GM21390 (cell line): ENCODE measurements around the gene DYNC2H1.

Experiments used
- ATAC-seq: cut with Tn5 transposase; IDR thresholded peaks from one replicate; pipeline ENCODE4 v1.9.1; 2021; ENCODE audit not compliant: unreplicated experiment

Gene DYNC2H1

DNA sequence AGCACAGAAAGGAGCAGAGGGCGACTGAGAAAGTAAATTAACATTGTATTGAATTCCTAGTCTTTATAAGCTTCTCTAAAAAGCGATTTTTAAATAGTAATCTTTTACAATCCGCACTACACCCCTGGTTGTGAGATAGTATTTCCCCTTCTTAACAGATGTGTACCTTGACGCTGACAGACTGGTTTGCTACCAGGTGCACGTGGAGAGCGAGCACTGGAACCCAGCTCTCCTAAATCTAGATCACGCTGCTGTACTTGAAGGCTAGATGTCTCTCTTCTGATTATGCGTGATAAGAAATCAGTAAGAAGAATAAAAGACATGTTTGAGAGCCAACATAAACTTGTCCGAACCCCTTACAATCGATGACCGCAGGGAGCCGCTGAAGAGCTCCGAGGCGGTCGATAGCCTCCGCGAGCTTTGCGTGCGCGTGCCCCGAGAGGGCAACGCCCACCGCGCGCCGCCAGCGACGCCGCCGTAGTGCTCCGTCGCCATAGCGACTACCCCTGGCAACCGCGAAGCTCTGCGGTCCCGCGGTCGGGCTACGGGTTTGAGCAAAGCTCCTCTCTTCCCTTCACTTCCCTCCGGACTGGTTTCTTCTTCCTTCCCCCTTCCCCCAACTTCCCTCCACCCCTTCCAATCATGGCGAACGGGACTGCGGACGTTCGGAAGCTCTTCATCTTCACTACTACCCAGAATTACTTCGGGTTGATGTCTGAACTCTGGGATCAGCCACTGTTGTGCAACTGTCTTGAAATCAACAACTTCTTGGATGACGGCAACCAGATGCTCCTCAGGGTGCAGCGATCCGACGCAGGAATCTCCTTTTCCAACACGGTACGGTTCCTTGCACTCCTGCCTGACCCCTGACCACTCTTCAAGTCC is at the start of gene DYNC2H1:
Gene DYNC2H1, plus strand, starts transcription at position 494 of the 885 bp plus-strand sequence. Its CDS starts 149 bp downstream, at position 643.
- ATAC-seq: peak; percentile 100

- ATAC-seq: no peak
Measured at GRCh38 chr11:103061656-103062055, 47.6 kb upstream of the DYNC2H1 start.

DNA sequence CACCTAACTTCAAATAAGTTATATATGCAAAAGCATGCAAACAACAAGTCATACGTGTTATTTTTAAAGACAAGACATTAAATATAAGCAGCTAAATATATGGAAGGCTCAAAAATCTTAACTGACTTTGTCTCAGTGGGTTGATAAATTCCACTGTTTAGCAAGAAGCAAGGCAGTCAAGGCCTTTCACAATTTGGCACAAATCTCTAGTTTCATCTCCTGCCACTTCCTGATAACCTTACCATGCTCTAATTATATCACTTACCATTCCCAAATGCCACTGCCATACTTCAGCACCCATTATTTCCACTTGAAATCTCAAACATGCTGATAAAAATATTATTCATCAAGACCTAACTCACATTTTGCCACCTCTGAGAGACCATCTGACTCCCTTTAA is 42.1 kb upstream of the DYNC2H1 start:
- no peak for ATAC-seq

- no peak for ATAC-seq
Measured at GRCh38 chr11:103069367-103069766, 39.9 kb upstream of the DYNC2H1 start.

DNA sequence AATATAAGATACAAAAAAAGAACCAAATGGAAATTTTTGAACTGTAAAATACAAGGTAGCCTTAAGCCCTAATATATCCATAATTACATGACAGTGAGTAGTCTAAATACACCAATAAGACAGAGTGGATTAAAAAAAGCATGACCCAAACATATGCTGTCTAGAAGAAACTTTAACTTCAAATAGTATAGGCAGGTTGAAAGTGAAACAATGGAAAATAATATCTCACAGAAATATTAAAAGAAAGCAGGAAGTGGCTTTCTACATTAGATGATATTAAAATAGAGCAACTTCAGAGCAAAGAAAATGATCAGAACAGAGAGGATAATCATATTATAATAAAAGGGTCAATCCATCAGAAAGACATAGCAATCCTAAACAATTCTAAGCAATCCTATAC is 39.1 kb upstream of the DYNC2H1 start:
- ATAC-seq: no peak

- ATAC-seq: no peak
Measured at GRCh38 chr11:103071008-103071407, 38.2 kb upstream of the DYNC2H1 start.

- ATAC-seq: no peak
Measured at GRCh38 chr11:103076361-103076760, 32.9 kb upstream of the DYNC2H1 start.

DNA sequence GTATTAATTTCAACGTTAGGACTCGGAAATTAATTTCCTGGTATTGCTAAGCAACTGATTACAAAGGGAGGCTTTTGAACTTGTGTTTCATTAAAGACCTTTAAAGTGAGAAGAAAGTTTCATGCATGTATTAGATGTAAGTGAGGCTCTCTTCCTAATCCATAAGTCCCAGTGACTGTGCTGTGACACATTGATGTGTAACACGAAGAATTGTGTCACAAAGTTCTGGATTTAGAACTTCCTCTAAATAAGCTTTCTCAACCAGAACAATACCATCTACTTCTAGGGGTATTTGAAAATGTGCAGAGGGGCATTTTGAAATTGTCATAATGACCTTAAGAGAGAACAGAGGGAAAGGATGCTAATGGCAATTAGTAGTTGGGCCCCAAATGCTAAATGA is 31.7 kb upstream of the DYNC2H1 start:
- no peak for ATAC-seq

DNA sequence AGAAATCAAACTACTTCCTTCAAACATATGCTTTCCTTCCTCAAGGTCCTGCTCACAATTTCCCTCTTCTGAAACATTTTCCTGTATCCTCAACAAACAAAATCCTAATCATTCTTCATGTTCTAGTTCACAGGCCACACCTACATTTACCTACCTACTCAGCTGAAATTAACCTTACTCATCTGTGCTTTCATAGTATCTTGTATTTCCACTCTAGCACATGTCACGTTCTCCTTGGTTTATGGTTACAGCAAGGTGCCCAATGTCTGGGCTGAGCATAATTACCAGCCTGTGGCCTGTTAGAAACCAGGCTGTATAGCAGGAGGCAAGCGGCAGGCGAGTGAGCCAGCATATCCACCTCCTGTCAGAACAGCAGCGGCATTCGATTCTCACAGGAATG is 30.5 kb upstream of the DYNC2H1 start:
- no peak for ATAC-seq

GRCh38 chr11:103079833-103080232 is 29.4 kb upstream of the DYNC2H1 start:
- no peak for ATAC-seq

GRCh38 chr11:103085758-103086365 is 23.4 kb upstream of the DYNC2H1 start:
- no peak for ATAC-seq

- no peak for ATAC-seq
Measured at GRCh38 chr11:103086461-103086860, 22.8 kb upstream of the DYNC2H1 start.

GRCh38 chr11:103091064-103091800 is 18.0 kb upstream of the DYNC2H1 start:
- ATAC-seq: peak; percentile 40

DNA sequence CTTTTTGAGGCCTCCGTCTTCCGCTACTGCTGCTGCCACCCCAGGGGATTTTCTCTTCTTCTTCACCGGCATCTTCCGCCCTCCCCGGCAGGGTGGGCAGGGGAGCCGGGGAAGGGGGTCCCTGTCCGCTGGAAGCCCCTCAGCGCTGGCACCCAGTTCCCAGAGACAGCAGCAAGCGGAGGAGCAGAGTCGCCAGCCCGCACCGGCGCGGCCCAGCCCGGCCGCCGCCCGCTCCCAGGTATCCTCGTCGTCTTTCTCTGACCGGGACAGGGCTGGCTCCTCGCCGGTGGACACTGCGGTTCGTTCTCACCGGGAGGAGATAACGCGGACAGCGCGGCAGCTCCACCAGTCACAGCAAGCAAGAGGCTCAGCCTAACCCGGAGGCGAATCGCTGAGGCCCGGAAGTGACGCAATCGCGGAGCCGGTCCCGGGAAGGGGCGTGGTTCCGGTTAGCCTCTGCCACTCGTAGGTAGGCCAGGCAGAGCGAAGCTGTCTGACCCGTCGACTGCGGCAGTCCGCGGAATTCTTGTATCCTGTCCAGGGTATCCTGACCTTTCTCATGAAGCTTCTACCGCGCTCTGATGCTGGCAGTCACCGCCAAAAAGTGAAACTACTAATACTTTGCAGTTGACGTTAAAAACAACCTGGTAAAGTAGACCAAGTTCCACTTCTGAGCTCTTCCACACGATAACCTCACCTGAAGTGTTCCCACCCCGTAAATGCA is 17.3 kb upstream of the DYNC2H1 start, which contains the start of gene DCUN1D5:
Gene DCUN1D5, minus strand, starts transcription at position 360 of the 724 bp plus-strand sequence. Its CDS starts 288 bp downstream, at position 72.
- ATAC-seq: peak; percentile 100

DNA sequence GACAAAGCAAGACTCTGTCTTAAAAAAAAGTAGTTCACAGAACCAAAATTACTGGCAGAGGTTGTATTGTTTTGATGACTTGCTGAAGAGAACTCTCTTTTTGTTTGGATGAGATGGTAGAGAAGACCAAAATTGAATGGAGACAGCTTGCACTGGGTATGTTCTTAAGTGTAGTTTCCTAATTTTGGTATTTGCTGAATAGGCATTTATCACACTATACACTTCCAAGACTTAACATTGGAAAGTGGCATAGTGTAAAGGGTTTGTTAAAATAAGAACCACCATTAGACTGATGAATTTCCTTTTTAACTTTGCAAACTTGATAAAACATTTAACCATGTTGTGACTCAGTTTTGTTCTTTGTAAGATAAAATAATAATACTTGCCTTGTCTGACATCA is 11.9 kb upstream of the DYNC2H1 start:
- ATAC-seq: no peak

- ATAC-seq: no peak
Measured at GRCh38 chr11:103109818-103110388, 677 bp downstream of the DYNC2H1 start.

DNA sequence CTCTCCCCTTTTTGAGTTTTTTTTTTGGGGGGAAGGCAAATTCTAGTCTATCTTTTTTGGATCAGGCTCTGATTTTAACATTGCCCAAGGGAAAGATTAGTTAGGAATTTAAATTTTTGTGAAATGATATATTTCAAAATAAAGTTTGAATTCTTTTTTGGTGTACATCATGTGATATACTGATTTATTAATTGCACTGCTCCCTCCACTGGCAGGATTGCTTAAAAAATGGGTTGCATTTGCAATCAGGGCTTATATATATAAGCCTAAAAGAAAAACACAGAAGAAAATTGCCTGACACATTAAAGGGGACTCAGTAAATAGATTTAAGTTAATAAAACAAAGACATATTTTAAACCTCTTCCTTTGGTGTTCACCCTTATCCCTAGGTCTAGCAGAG is 1.2 kb downstream of the DYNC2H1 start:
- ATAC-seq: no peak

DNA sequence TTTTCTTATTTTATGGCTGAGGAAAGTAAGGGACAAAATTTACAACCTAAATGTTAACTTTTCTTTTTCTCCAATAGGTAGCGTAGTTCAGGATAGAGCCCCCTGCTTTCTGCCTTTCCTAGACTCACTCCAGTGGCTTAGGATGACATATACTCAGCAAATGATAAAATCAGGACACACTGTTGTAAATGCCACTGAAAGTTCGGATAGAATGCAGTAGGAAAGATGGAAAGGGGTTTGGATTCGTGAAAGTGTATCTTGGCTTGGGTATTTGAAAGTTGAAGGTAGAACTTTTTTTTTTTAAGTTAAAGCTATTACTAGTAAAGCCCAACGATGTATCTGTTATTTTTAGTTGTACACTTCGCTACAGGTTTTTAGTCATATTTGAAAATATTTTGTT is 2.2 kb downstream of the DYNC2H1 start:
- no peak for ATAC-seq

GRCh38 chr11:103112364-103112763 is 3.1 kb downstream of the DYNC2H1 start:
- ATAC-seq: no peak

DNA sequence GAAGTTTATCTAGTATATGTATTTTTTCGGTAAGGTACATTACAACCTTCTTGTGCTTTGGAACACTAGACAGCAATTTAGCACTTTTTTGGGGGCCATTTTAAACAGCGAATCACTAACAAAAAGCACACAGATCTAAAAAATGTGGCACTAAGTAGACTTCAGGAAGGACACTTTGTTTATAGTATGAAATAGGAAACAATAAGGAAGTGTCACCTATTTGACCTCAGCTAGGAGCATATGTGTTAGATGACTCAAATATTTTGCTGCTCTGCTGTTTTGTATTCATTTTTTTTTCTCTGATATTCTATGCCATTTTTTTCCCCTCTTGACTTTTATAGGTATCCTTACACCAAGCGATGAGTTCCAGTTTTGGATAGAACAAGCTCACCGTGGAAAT is 5.6 kb downstream of the DYNC2H1 start:
- ATAC-seq: no peak

- ATAC-seq: no peak
Measured at GRCh38 chr11:103125462-103125861, 16.2 kb downstream of the DYNC2H1 start.
